ENCODE data around the gene SAMD5. TPM values are rescaled to one million over a fixed set of nuclear protein-coding genes. Genes with fewer than 3 reads are reported as not detected.

The SAMD5 gene
- total RNA-seq, 4 donors from 2014 or later = 1.0 to 7.8 (median 3.7) TPM

- DNase-seq (ENCODE audit: low spot score in 2 of 2) = no peak
- Histone ChIP-seq H3K36me3 (no peaks in the 10 kb centered on the region), H3K4me1 (no peaks in the 10 kb centered on the region), H3K27ac (no peak overlapping the region), H3K9me3 (no peaks in the 10 kb centered on the region), H3K27me3 (no peaks in the 10 kb centered on the region), H3K4me3 (no peak overlapping the region)
- WGBS = 29% methylated on average over 2 of the region's 2 CpGs
- TF ChIP-seq POLR2A (IDR thresholded peaks at IDR 0.05) = no peak
- no peak for TF ChIP-seq POLR2AphosphoS5 (IDR thresholded peaks at IDR 0.05)
- TF ChIP-seq EP300 (IDR thresholded peaks at IDR 0.05) = no peak
- TF ChIP-seq CTCF (IDR thresholded peaks at IDR 0.05) = no peak
Measured at GRCh38 chr6:147514831-147515230, 6.3 kb downstream of the SAMD5 start.

GRCh38 chr6:147515327-147515726 is 6.8 kb downstream of the SAMD5 start:
- Histone ChIP-seq H3K9me3 (no peaks in the 10 kb centered on the region), H3K27me3 (no peaks in the 10 kb centered on the region), H3K4me1 (no peaks in the 10 kb centered on the region), H3K4me3 (no peak overlapping the region), H3K36me3 (no peaks in the 10 kb centered on the region), H3K27ac (no peak overlapping the region)
- 96% methylated on average over 2 of the region's 2 CpGs for WGBS
- TF ChIP-seq EP300 (IDR thresholded peaks at IDR 0.05) = no peak
- TF ChIP-seq POLR2A (IDR thresholded peaks at IDR 0.05) = no peak
- no peak for TF ChIP-seq POLR2AphosphoS5 (IDR thresholded peaks at IDR 0.05)
- no peak for TF ChIP-seq CTCF (IDR thresholded peaks at IDR 0.05)
- DNase-seq (ENCODE audit: low spot score in 2 of 2) = no peak

- Histone ChIP-seq H3K27me3 (no peaks in the 10 kb centered on the region), H3K27ac (no peak overlapping the region)
- TF ChIP-seq POLR2AphosphoS5 (IDR thresholded peaks at IDR 0.05) (no peak), EP300 (IDR thresholded peaks at IDR 0.05) (no peak), POLR2A (IDR thresholded peaks at IDR 0.05) (no peak), CTCF (IDR thresholded peaks at IDR 0.05) (no peak)
Measured at GRCh38 chr6:147522597-147522996, 14.1 kb downstream of the SAMD5 start.

GRCh38 chr6:147525519-147526209 is 17.2 kb downstream of the SAMD5 start:
- Histone ChIP-seq H3K27me3 (no peaks in the 10 kb centered on the region), H3K4me3 (no peak overlapping the region), H3K4me1 (peaks cover 6% of the 10 kb centered on the region), H3K9me3 (no peaks in the 10 kb centered on the region), H3K27ac (no peak overlapping the region), H3K36me3 (no peaks in the 10 kb centered on the region)
- DNase-seq (ENCODE audit: low spot score in 2 of 2) = no peak
- no peak for TF ChIP-seq POLR2A (IDR thresholded peaks at IDR 0.05)
- TF ChIP-seq EP300 (IDR thresholded peaks at IDR 0.05) = no peak
- TF ChIP-seq POLR2AphosphoS5 (IDR thresholded peaks at IDR 0.05) = no peak
- no peak for TF ChIP-seq CTCF (IDR thresholded peaks at IDR 0.05)
- WGBS = 92% methylated on average over 5 of the region's 5 CpGs

More at GRCh38 chr6:147522597-147522996, 14.1 kb downstream of the SAMD5 start:
- no peaks in the 10 kb centered on the region for H3K9me3 ChIP-seq
- DNase-seq (ENCODE audit: low spot score in 2 of 2) = no peak
- no peaks in the 10 kb centered on the region for H3K36me3 ChIP-seq
- 78% methylated on average over 1 of the region's 1 CpG for WGBS
- H3K4me1 ChIP-seq = no peaks in the 10 kb centered on the region
- no peak overlapping the region for H3K4me3 ChIP-seq

- H3K36me3 ChIP-seq = no peaks in the 10 kb centered on the region
- TF ChIP-seq CTCF (IDR thresholded peaks at IDR 0.05) (no peak), POLR2A (IDR thresholded peaks at IDR 0.05) (no peak), EP300 (IDR thresholded peaks at IDR 0.05) (no peak), POLR2AphosphoS5 (IDR thresholded peaks at IDR 0.05) (no peak)
- no peak overlapping the region for H3K27ac ChIP-seq
- peaks cover 13% of the 10 kb centered on the region for H3K4me1 ChIP-seq
- 91% methylated on average over 4 of the region's 4 CpGs for WGBS
- H3K27me3 ChIP-seq = no peaks in the 10 kb centered on the region
- H3K9me3 ChIP-seq = no peaks in the 10 kb centered on the region
- no peak overlapping the region for H3K4me3 ChIP-seq
- DNase-seq (ENCODE audit: low spot score in 2 of 2) = no peak
Measured at GRCh38 chr6:147527197-147527596, 18.7 kb downstream of the SAMD5 start.

Measured in suprapubic skin (tissue), 4 donors.